ENCODE results near the gene CES5A. TPM values are rescaled to one million over a fixed set of nuclear protein-coding genes. Genes with fewer than 3 reads are reported as not detected.

Gene CES5A
- total and polyA plus RNA-seq, 2 of the 8 experiments (the other 6 are each of a cell fraction or from before 2014, with no cell fraction given), result not detected

- TF ChIP-seq SIRT6 (IDR thresholded peaks at IDR 0.05; ENCODE audit: low read length) (no peak), YY1 (IDR thresholded peaks at IDR 0.05; ENCODE audit: low read depth, low read length) (no peak), HDAC2 (IDR thresholded peaks at IDR 0.05; ENCODE audit: borderline replicate concordance in 1 of 2, low read depth in 2 of 2, low read length in 2 of 2) (no peak)
Measured at GRCh38 chr16:55898592-55898991, 23.4 kb upstream of the CES5A start (continued).

Data from H1 (cell line).